Body of pancreas (tissue), 4 donors: ENCODE results near the gene TIAM1. TPM values are rescaled to one million over a fixed set of nuclear protein-coding genes. Genes with fewer than 3 reads are reported as not detected.
A peak's percentile ranks its signal among the peaks of the same experiment; 100 is the strongest.

Experiments used
- ATAC-seq: fragments of 150-250 bp; one replicate; pipeline ENCODE4 v1.9.1; 2016
- DNase-seq, 4 donors: peaks; one replicate each; pipeline ENCODE4 v3.0.0-alpha.2; 2019
- H3K27ac ChIP-seq, 4 donors: fragments of 200-600 bp; sonication (generic); 1 replicate in 3 of 4; 2 replicates in 1 of 4; pipeline versions ENCODE4 v1.5.1 to v1.6.1; 2016 to 2019; ENCODE audit warnings: mild to moderate bottlenecking in 1 of 4, mixed read lengths in 1 of 4, moderate library complexity in 1 of 4
- H3K27me3 ChIP-seq, 2 donors: fragments of 200-600 bp; sonication (generic); one replicate each; pipeline ENCODE4 v1.6.0; 2016; ENCODE audit warnings: mild to moderate bottlenecking in 1 of 2
- H3K36me3 ChIP-seq, 2 donors: fragments of 200-600 bp; sonication (generic); replicated peaks in 1 of 2; 2 replicates each; pipeline ENCODE4 v1.5.1; 2016; ENCODE audit warnings: low read depth in 2 of 2; ENCODE audit not compliant: insufficient read depth in 1 of 2
- H3K4me1 ChIP-seq: fragments of 200-600 bp; sonication (generic); one replicate; pipeline ENCODE4 v1.6.0; 2016
- H3K4me3 ChIP-seq, 2 donors: fragments of 200-600 bp; sonication (generic); 1 replicate in 1 of 2; 2 replicates in 1 of 2; pipeline ENCODE4 v1.5.1; 2016 to 2019
- H3K9me3 ChIP-seq, 3 donors: fragments of 200-600 bp; sonication (generic); 1 replicate in 2 of 3; 2 replicates in 1 of 3; pipeline ENCODE4 v1.5.1; 2016
- CTCF ChIP-seq, 7 experiments: fragments of 450-650 bp in 4 of 7; fragments of 200-600 bp in 3 of 7; sonication (generic) in 3 of 7; IDR thresholded peaks; one replicate each; pipeline ENCODE4 v1.5.1; 2016 to 2019; ENCODE audit warnings: antibody characterized with exemption in 7 of 7
- POLR2A ChIP-seq, 3 donors: fragments of 450-650 bp; IDR thresholded peaks; one replicate each; pipeline ENCODE4 v1.6.1; 2016; ENCODE audit warnings: antibody characterized with exemption in 3 of 3, mild to moderate bottlenecking in 2 of 3
- WGBS, 2 donors: methylation state at CpG; one replicate each; pipeline ENCODE4 v1.1.5; 2017; 5-methylcytosine and 5-hydroxymethylcytosine counted together
- intact Hi-C: fragments of 100-400 bp; cut with DNase I; formaldehyde crosslinking; loops from one replicate; pipeline ENCODE4 v1.15.1; 2023
- total RNA-seq, 2 donors: library from RNA; depleted of rRNA; stranded (reverse); fragments of >200 nt; gene quantifications; one replicate each; pipeline ENCODE4 v1.1.0, GENCODE V29; 2016

TIAM1 gene
- total RNA-seq, 2 donors from 2014 or later = 3.6 to 8.8 TPM

GRCh38 chr21:31201548-31201947, 142.5 kb downstream of the TIAM1 start:
- H3K4me1 ChIP-seq = peaks cover 7% of the 10 kb centered on the region
- intact Hi-C loops = no loop called here
- H3K27ac ChIP-seq = peak overlapping the region in 1 of 4 donors; percentile 41
- no peaks in the 10 kb centered on the region for H3K27me3 ChIP-seq
- no peak overlapping the region for H3K4me3 ChIP-seq
- WGBS, 2 donors = 59 to 70% methylated on average over 3 of the region's 3 CpGs
- ATAC-seq = peak; percentile 24
- no peaks in the 10 kb centered on the region for H3K36me3 ChIP-seq
- H3K9me3 ChIP-seq = no peaks in the 10 kb centered on the region
- peak in 3 of 4 donors; percentile 18 to 52 (median 19) for DNase-seq
- TF ChIP-seq POLR2A (IDR thresholded peaks at IDR 0.05) (no peak), CTCF (IDR thresholded peaks at IDR 0.05) (no peak)

GRCh38 chr21:31201144-31201543, 142.9 kb downstream of the TIAM1 start:
- TF ChIP-seq CTCF (IDR thresholded peaks at IDR 0.05) (no peak), POLR2A (IDR thresholded peaks at IDR 0.05) (no peak)
- Histone ChIP-seq H3K9me3 (no peaks in the 10 kb centered on the region), H3K4me1 (peaks cover 7% of the 10 kb centered on the region), H3K27me3 (no peaks in the 10 kb centered on the region), H3K36me3 (no peaks in the 10 kb centered on the region), H3K4me3 (no peak overlapping the region), H3K27ac (peak overlapping the region in 1 of 4 donors; percentile 41)
- intact Hi-C loops = no loop called here
- DNase-seq = no peak
- 23 to 32% methylated on average over 2 of the region's 2 CpGs for WGBS, 2 donors
- no peak for ATAC-seq

- whole genome bisulfite sequencing, 2 donors = 23 to 29% methylated on average over 4 of the region's 4 CpGs
- intact Hi-C loops = loop anchor here (5.0 to 10.0 kb wide), 2 partner anchors 379 to 406 kb away; no protein-coding TSS in a partner anchor
- no peak overlapping the region for H3K4me3 ChIP-seq
- H3K27ac ChIP-seq = no peak overlapping the region
- peak in 1 of 4 donors; percentile 13 for DNase-seq
- TF ChIP-seq POLR2A (IDR thresholded peaks at IDR 0.05) = no peak
- TF ChIP-seq CTCF (IDR thresholded peaks at IDR 0.05) = peak; percentile 35 to 72 (median 66)
- no peaks in the 10 kb centered on the region for H3K9me3 ChIP-seq
- H3K36me3 ChIP-seq = no peaks in the 10 kb centered on the region
- no peaks in the 10 kb centered on the region for H3K27me3 ChIP-seq
- peak; percentile 47 for ATAC-seq
- peaks cover 7% of the 10 kb centered on the region for H3K4me1 ChIP-seq
Measured at GRCh38 chr21:31198575-31198974, 145.5 kb downstream of the TIAM1 start.

- Histone ChIP-seq H3K27me3 (no peaks in the 10 kb centered on the region), H3K27ac (no peak overlapping the region), H3K4me1 (peaks cover 7% of the 10 kb centered on the region), H3K4me3 (no peak overlapping the region), H3K9me3 (no peaks in the 10 kb centered on the region), H3K36me3 (no peaks in the 10 kb centered on the region)
- intact Hi-C loops = loop anchor here (5.0 to 10.0 kb wide), 2 partner anchors 381 to 408 kb away; no protein-coding TSS in a partner anchor
- no peak for TF ChIP-seq POLR2A (IDR thresholded peaks at IDR 0.05)
- TF ChIP-seq CTCF (IDR thresholded peaks at IDR 0.05) = no peak
- DNase-seq = no peak
- 59 to 71% methylated on average over 2 of the region's 2 CpGs for whole genome bisulfite sequencing, 2 donors
- ATAC-seq = no peak
Measured at GRCh38 chr21:31196724-31197123, 147.3 kb downstream of the TIAM1 start.

GRCh38 chr21:31195334-31196015, 148.6 kb downstream of the TIAM1 start:
- peaks cover 7% of the 10 kb centered on the region for H3K4me1 ChIP-seq
- WGBS, 2 donors = 41% methylated on average over 5 of the region's 5 CpGs
- ATAC-seq (no peak), DNase-seq (no peak)
- intact Hi-C loops = loop anchor here (5.0 to 10.0 kb wide), 2 partner anchors 382 to 409 kb away; no protein-coding TSS in a partner anchor
- no peaks in the 10 kb centered on the region for H3K27me3 ChIP-seq
- H3K9me3 ChIP-seq = no peaks in the 10 kb centered on the region
- TF ChIP-seq CTCF (IDR thresholded peaks at IDR 0.05) = no peak
- no peak overlapping the region for H3K27ac ChIP-seq
- H3K4me3 ChIP-seq = no peak overlapping the region
- H3K36me3 ChIP-seq = no peaks in the 10 kb centered on the region
